Measurements from ENCODE around the gene GPC3. TPM values are rescaled to one million over a fixed set of nuclear protein-coding genes. Genes with fewer than 3 reads are reported as not detected.

The GPC3 gene
- total and polyA plus RNA-seq, 2 donors (not counting 3 experiments of a cell fraction or from before 2014, with no cell fraction given) = not detected

DNA sequence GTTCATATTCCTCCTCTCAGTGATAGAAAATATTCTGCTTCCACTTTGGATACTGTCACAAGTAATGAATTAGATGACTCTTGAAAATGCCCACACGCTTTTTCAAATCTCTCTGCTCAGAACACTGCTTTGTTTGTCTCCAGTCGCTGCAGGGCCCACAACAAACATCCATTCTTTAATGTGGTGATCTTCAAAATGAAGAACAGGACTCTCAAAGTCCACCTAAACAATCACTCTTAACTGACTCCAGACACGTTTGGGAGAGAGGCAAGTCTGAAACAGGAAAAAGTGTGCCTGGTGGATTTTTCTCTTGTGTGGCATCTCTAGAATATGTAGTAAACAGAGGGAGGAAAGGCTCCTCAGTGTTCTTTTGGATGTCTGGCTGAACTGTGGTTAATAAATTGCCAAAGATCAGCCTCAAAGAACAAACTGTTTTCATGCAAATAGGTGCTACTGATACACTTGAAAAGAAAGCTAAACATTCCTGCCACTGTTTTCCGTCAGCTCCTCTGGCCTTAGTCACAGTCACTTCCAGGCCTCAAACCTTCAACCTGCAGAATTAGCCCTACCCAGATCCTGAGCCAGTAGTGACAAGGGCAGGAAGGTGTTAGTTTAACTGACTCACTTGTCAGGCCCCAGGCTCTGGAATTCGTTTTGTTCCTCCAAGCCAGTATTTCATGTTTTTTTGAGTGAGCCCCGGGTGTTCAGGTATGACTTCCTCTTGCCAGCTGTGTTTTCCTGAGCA is 310.5 kb downstream of the GPC3 start:
- BruUV-seq (replicated peaks) = no TSS peak
- H3K4me1 ChIP-seq (ENCODE audit: control insufficient read depth, extremely low read depth, insufficient read depth, low read length) = no peaks in the 10 kb centered on the region
- no peaks in the 10 kb centered on the region for H3K79me2 ChIP-seq (ENCODE audit: control insufficient read depth, insufficient read depth, low read length)
- no peaks in the 10 kb centered on the region for H3K9me1 ChIP-seq (replicated peaks; ENCODE audit: control insufficient read depth, extremely low read depth, insufficient read depth, low read length)
- H3K36me3 ChIP-seq (ENCODE audit: control insufficient read depth in 2 of 2, extremely low read depth in 1 of 2, insufficient read depth in 2 of 2, low read length in 2 of 2) = no peaks in the 10 kb centered on the region
- dilution Hi-C loops (cut with MboI; ENCODE audit: extremely low pct_ligation_motif_present, low sequenced_read_pairs) = no loop called here
- H3K4me2 ChIP-seq (ENCODE audit: insufficient read depth, low read length) = no peak overlapping the region
- H3K9me3 ChIP-seq (replicated peaks; ENCODE audit: control insufficient read depth, insufficient read depth, low read length) = no peaks in the 10 kb centered on the region
- no peak for TF ChIP-seq MYC (IDR thresholded peaks at IDR 0.05; ENCODE audit: low read depth, low read length)
- no peak overlapping the region for H3K4me3 ChIP-seq (replicated peaks in 1 of 3; ENCODE audit: insufficient read depth in 1 of 3, low read depth in 1 of 3, low read length in 3 of 3)
- no peak overlapping the region for H3K9ac ChIP-seq (replicated peaks; ENCODE audit: extremely low read depth, insufficient read depth, low read length)
- no peak overlapping the region for H2AFZ ChIP-seq (ENCODE audit: low read depth, low read length)
- no peaks in the 10 kb centered on the region for H3K27me3 ChIP-seq (ENCODE audit: control insufficient read depth in 2 of 2, insufficient read depth in 2 of 2, low read length in 2 of 2)
- no peak overlapping the region for H3K27ac ChIP-seq (ENCODE audit: insufficient read depth, low read depth, low read length)
- ChIA-PET POLR2A (no interaction called here), CTCF (no interaction called here)
- DNase-seq (ENCODE audit: low read depth, low spot score) (no peak), FAIRE-seq (no peak)
- intact Hi-C loops (cut with micrococcal nuclease) = no loop called here
- H4K20me1 ChIP-seq (replicated peaks; ENCODE audit: control insufficient read depth, extremely low read depth, insufficient read depth, low read length) = no peaks in the 10 kb centered on the region

DNA sequence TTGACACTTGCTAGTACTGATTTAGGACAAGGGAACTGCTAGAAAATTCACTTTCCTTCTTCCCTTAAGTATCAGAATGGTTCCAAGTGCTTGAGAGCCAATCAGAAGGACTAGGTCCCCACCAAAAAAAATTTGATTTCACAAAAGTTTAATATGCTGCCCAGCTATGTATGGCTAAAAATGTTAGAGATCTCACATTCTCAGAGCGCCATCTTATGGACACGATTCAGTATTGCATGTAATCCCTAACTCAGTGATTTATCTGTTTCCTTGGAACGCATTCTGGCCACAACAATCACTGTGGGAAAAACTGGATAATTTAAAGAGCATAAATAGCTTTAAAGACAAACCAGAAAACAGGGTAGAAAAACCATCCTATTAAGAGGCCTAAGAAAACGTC is 315.0 kb downstream of the GPC3 start:
- ChIA-PET POLR2A (no interaction called here), CTCF (interaction anchor here (0.6 to 1.3 kb wide), 17 partner anchors 9 to 1444 kb away, joined by 3 to 13 read pairs (median 4); no protein-coding TSS in a partner anchor)
- H3K27me3 ChIP-seq (ENCODE audit: control insufficient read depth in 2 of 2, insufficient read depth in 2 of 2, low read length in 2 of 2) = no peaks in the 10 kb centered on the region
- H3K9me1 ChIP-seq (replicated peaks; ENCODE audit: control insufficient read depth, extremely low read depth, insufficient read depth, low read length) = no peaks in the 10 kb centered on the region
- no peaks in the 10 kb centered on the region for H3K9me3 ChIP-seq (replicated peaks; ENCODE audit: control insufficient read depth, insufficient read depth, low read length)
- no peak overlapping the region for H3K4me2 ChIP-seq (ENCODE audit: insufficient read depth, low read length)
- H3K36me3 ChIP-seq (ENCODE audit: control insufficient read depth in 2 of 2, extremely low read depth in 1 of 2, insufficient read depth in 2 of 2, low read length in 2 of 2) = no peaks in the 10 kb centered on the region
- no peak overlapping the region for H2AFZ ChIP-seq (ENCODE audit: low read depth, low read length)
- dilution Hi-C loops (cut with MboI; ENCODE audit: extremely low pct_ligation_motif_present, low sequenced_read_pairs) (no loop called here), intact Hi-C loops (cut with micrococcal nuclease) (loop anchor here (1.0 to 2.0 kb wide), 4 partner anchors 336 to 1034 kb away; no protein-coding TSS in a partner anchor)
- no TSS peak for BruUV-seq (replicated peaks)
- FAIRE-seq = peak; percentile 87
- no peak overlapping the region for H3K4me3 ChIP-seq (replicated peaks in 1 of 3; ENCODE audit: insufficient read depth in 1 of 3, low read depth in 1 of 3, low read length in 3 of 3)
- peak; percentile 13 for DNase-seq (ENCODE audit: low read depth, low spot score)
- no peaks in the 10 kb centered on the region for H3K79me2 ChIP-seq (ENCODE audit: control insufficient read depth, insufficient read depth, low read length)
- TF ChIP-seq, protein P1, sequence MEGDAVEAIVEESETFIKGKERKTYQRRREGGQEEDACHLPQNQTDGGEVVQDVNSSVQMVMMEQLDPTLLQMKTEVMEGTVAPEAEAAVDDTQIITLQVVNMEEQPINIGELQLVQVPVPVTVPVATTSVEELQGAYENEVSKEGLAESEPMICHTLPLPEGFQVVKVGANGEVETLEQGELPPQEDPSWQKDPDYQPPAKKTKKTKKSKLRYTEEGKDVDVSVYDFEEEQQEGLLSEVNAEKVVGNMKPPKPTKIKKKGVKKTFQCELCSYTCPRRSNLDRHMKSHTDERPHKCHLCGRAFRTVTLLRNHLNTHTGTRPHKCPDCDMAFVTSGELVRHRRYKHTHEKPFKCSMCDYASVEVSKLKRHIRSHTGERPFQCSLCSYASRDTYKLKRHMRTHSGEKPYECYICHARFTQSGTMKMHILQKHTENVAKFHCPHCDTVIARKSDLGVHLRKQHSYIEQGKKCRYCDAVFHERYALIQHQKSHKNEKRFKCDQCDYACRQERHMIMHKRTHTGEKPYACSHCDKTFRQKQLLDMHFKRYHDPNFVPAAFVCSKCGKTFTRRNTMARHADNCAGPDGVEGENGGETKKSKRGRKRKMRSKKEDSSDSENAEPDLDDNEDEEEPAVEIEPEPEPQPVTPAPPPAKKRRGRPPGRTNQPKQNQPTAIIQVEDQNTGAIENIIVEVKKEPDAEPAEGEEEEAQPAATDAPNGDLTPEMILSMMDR (IDR thresholded peaks at IDR 0.05; ENCODE audit: extremely low read depth in 1 of 2, insufficient read depth in 1 of 2, low read depth in 1 of 2, low read length in 2 of 2) = peak; percentile 15 to 16
- TF ChIP-seq FOS (IDR thresholded peaks at IDR 0.05; ENCODE audit: borderline replicate concordance, insufficient read depth, low read length) = no peak
- no peak for TF ChIP-seq MYC (IDR thresholded peaks at IDR 0.05; ENCODE audit: low read depth, low read length)
- no peaks in the 10 kb centered on the region for H3K4me1 ChIP-seq (ENCODE audit: control insufficient read depth, extremely low read depth, insufficient read depth, low read length)
- H4K20me1 ChIP-seq (replicated peaks; ENCODE audit: control insufficient read depth, extremely low read depth, insufficient read depth, low read length) = no peaks in the 10 kb centered on the region
- H3K9ac ChIP-seq (replicated peaks; ENCODE audit: extremely low read depth, insufficient read depth, low read length) = no peak overlapping the region
- no peak overlapping the region for H3K27ac ChIP-seq (ENCODE audit: insufficient read depth, low read depth, low read length)
